ENCODE data around the gene COL9A2.

- TF ChIP-seq CTCF (IDR thresholded peaks at IDR 0.05; ENCODE audit: extremely low read depth in 1 of 2, insufficient read depth in 1 of 2, low read depth in 1 of 2, low read length in 2 of 2) = no peak
- TF ChIP-seq POLR2A (IDR thresholded peaks at IDR 0.05; ENCODE audit: low read depth, low read length) = no peak
- TF ChIP-seq POLR2AphosphoS5 (IDR thresholded peaks at IDR 0.05; ENCODE audit: insufficient read depth, low read depth, low read length) = no peak
- TF ChIP-seq JUN (IDR thresholded peaks at IDR 0.05; ENCODE audit: borderline replicate concordance, insufficient read depth, insufficient read length, low read depth) = no peak
- no peak for TF ChIP-seq GATA2 (IDR thresholded peaks at IDR 0.05; ENCODE audit: insufficient read depth, insufficient read length, low read depth, low read length)
- TF ChIP-seq MYC (IDR thresholded peaks at IDR 0.05; ENCODE audit: low read depth, low read length) = no peak
- TF ChIP-seq EZH2 (IDR thresholded peaks at IDR 0.05; ENCODE audit: borderline replicate concordance, low read depth, low read length, severe bottlenecking) = no peak
- TF ChIP-seq FOS (IDR thresholded peaks at IDR 0.05; ENCODE audit: borderline replicate concordance, insufficient read depth, low read length) = no peak
These were observed 5.4 kb downstream of the COL9A2 start for GRCh38 chr1:40311692-40312091.
